HFF-Myc (cell line): ENCODE data around the gene XRCC5.

Experiments used
- DNase-seq: peaks from one replicate; pipeline ENCODE4 v3.0.0-alpha.2; 2011; ENCODE audit warnings: low read depth; ENCODE audit errors: extremely low read depth
- H3K4me3 ChIP-seq: replicated peaks from 2 replicates; pipeline ENCODE4 v1.5.1; 2011; ENCODE audit warnings: low read depth, mild to moderate bottlenecking, control low read depth, low read length
- CTCF ChIP-seq: IDR thresholded peaks from 2 replicates; pipeline ENCODE4 v1.5.1; 2012; ENCODE audit warnings: mild to moderate bottlenecking, low read depth, low read length, control low read depth; ENCODE audit errors: missing control alignments

XRCC5 gene

GRCh38 chr2:216109962-216110614, 940 bp downstream of the XRCC5 start:
- peak; percentile 27 for TF ChIP-seq CTCF
- DNase-seq: no peak
- peak overlapping the region; percentile 95 for H3K4me3 ChIP-seq

DNA sequence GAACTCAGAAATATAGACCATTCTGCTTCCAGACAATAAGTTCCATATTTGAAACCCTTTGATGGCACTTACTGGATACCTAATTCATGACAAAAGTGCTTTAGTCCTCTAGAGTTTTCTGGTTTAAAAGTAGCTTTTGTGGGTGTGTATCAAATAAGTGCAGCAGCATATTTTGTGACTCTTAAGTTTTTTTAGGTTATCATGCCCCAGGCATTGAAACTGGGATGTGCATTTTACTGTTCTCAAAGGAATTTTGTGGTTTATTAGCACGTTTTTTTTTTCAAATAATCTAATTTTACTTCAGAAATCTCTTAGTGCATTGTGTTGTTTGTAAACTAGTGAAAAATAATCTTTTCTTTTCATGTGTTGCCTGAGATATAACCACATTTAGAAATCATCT, 1.5 kb downstream of the XRCC5 start:
- H3K4me3 ChIP-seq: peak overlapping the region; percentile 95
- no peak for TF ChIP-seq CTCF
- DNase-seq: no peak

DNA sequence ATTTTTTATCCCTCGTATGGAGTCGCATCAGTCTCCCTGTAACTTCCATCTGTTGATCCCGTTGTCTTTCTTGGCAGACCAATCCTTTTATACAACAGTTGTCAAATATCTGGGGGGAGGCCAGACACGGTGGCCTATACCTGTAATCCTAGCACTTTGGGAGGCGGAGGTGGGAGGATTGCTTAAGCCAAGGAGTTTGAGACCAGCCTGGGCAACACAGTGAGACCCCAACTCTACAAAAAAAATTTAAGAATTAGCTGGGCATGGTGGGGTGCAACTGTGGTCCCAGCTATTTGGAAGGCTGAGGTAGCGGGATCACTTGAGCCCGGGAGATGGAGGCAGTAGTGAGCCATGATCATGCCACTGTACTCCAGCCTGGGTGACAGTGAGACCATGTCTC, 2.0 kb downstream of the XRCC5 start:
- TF ChIP-seq CTCF: no peak
- no peak for DNase-seq
- H3K4me3 ChIP-seq: peak overlapping the region; percentile 95

DNA sequence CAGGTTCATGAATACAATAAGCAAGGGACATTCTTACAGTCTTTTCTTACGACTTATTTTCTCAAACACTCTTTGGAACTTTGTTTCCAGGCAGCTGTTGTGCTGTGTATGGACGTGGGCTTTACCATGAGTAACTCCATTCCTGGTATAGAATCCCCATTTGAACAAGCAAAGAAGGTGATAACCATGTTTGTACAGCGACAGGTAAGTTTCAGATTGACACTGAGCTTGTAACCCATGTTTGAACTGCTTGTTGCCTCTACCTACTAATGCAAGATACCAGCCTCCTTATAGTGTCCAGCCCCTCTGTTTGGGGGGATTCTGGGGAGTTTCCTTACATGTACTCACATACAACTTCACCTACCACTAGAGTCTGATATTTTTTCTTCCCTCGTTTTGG, 3.8 kb downstream of the XRCC5 start:
- H3K4me3 ChIP-seq: no peak overlapping the region
- no peak for TF ChIP-seq CTCF
- DNase-seq: no peak

GRCh38 chr2:216113572-216113971, 4.4 kb downstream of the XRCC5 start:
- no peak for DNase-seq
- H3K4me3 ChIP-seq: no peak overlapping the region
- no peak for TF ChIP-seq CTCF

- H3K4me3 ChIP-seq: no peak overlapping the region
- no peak for TF ChIP-seq CTCF
- DNase-seq: no peak
These were observed 5.2 kb downstream of the XRCC5 start for GRCh38 chr2:216114382-216114713.
